NB4 (cell line): ENCODE data around the gene ARID1B.

Source experiments
- DNase-seq: peaks from one replicate; pipeline ENCODE4 v3.0.0; 2010; ENCODE audit warnings: low read depth
- H3K4me3 ChIP-seq: one replicate; pipeline ENCODE4 v1.5.1; 2011; ENCODE audit warnings: mild to moderate bottlenecking, low read depth, low read length, moderate library complexity
- CTCF ChIP-seq: IDR thresholded peaks from one replicate; pipeline ENCODE4 v1.5.1; 2012; ENCODE audit warnings: low read depth, low read length
- MAX ChIP-seq: IDR thresholded peaks from 2 replicates; pipeline ENCODE4 v1.6.1; 2011; ENCODE audit warnings: low read depth, low read length
- MYC ChIP-seq: IDR thresholded peaks from 2 replicates; pipeline ENCODE4 v1.6.1; 2011; ENCODE audit warnings: low read depth, low read length
- POLR2A ChIP-seq: IDR thresholded peaks from 2 replicates; pipeline ENCODE4 v1.6.1; 2011; ENCODE audit warnings: mild to moderate bottlenecking; ENCODE audit not compliant: insufficient read length; ENCODE audit errors: extremely low read depth

Gene ARID1B

GRCh38 chr6:156887623-156888269 lies 110.6 kb downstream of the ARID1B start:
- H3K4me3 ChIP-seq = no peak overlapping the region
- DNase-seq = no peak
- TF ChIP-seq POLR2A = no peak
- TF ChIP-seq CTCF = no peak
- no peak for TF ChIP-seq MYC
- TF ChIP-seq MAX = no peak

GRCh38 chr6:156889469-156889868 lies 112.3 kb downstream of the ARID1B start:
- no peak for DNase-seq
- no peak overlapping the region for H3K4me3 ChIP-seq
- TF ChIP-seq POLR2A (no peak), CTCF (no peak), MAX (no peak), MYC (no peak)

GRCh38 chr6:156889986-156890385 lies 112.8 kb downstream of the ARID1B start:
- no peak for TF ChIP-seq CTCF
- no peak for TF ChIP-seq POLR2A
- no peak for TF ChIP-seq MAX
- no peak for TF ChIP-seq MYC
- DNase-seq = no peak
- H3K4me3 ChIP-seq = no peak overlapping the region

- TF ChIP-seq POLR2A (no peak), MAX (no peak), MYC (no peak), CTCF (no peak)
- DNase-seq = no peak
Observed at GRCh38 chr6:156890627-156891314, 113.6 kb downstream of the ARID1B start.

GRCh38 chr6:156897907-156898531 lies 120.8 kb downstream of the ARID1B start:
- no peak overlapping the region for H3K4me3 ChIP-seq
- DNase-seq = no peak
- no peak for TF ChIP-seq MAX

More at GRCh38 chr6:156890627-156891314, 113.6 kb downstream of the ARID1B start:
- H3K4me3 ChIP-seq = no peak overlapping the region

GRCh38 chr6:156899071-156899470 lies 121.9 kb downstream of the ARID1B start:
- H3K4me3 ChIP-seq = no peak overlapping the region
- no peak for DNase-seq
- TF ChIP-seq POLR2A (no peak), CTCF (no peak), MAX (no peak), MYC (no peak)
